ENCODE data around the gene ADAMTS15.

ADAMTS15 gene

DNA sequence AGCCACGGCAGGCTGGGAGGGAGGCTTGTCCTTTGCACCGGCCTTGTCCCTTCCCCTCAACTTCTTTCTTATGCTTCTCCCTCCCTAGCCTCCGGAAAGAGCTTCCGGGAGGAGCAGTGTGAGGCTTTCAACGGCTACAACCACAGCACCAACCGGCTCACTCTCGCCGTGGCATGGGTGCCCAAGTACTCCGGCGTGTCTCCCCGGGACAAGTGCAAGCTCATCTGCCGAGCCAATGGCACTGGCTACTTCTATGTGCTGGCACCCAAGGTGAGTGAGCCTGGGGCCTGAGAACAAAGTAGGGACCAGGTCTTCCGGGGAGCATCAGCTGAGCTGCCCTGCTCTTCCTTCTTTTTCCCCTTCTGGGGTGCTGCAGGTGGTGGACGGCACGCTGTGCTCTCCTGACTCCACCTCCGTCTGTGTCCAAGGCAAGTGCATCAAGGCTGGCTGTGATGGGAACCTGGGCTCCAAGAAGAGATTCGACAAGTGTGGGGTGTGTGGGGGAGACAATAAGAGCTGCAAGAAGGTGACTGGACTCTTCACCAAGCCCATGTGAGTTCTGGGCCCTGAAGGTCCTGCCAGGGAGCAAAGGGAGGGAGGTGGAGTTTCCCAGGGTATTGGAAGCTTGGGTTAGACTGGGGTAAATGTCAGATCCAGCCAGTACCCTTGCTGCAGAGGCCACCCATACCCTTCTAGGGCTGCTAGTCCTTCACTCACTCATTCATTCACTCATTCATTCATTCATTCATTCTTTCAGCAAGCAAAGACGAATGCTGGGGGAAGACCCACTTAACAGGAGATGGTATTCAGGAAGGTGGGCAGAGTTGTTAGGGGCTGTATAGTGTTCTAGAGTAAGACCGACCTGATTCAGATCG lies 22.6 kb downstream of the ADAMTS15 start:
- Mint-ChIP-seq H3K27ac (no peak overlapping the region), H3K4me3 (no peak overlapping the region), H3K36me3 (no peaks in the 10 kb centered on the region), H3K4me1 (no peaks in the 10 kb centered on the region), H3K9me3 (no peaks in the 10 kb centered on the region), H3K27me3 (no peaks in the 10 kb centered on the region)
- ATAC-seq (replicated peaks) (no peak), DNase-seq (no peak)

DNA sequence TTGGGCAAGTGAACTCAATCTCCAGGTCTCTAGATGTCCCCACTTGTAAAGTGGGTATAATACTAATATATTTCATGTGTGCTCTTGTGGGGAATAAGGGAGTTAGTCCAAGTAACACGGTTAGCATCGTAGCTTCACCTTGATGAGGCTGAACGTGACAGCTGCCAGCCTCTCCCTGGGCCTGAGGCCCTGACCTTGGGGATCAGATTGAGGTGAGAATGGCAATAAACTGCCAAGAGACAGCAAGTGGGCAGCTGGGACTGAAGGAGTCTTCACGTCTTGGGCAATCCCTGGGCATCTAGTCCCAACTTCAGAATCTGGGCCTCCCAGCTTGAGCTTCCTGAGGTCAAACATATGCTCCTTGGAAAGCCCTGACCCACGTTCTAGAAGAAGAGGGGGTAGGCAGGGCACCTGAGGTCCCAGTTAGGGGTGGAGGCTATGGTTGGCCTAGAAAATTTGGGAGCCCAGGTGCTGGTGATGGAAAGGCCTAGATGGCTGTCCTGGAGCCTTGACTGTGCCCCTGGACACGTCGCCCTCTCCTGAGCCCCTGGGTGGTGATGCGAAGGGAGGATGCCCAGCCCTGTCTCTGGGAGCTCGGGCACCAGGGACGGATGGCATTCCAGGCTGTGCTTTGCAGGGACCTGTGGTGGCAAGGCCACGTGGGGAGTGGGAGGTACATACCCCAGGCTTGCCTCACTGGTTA lies 23.4 kb downstream of the ADAMTS15 start:
- Mint-ChIP-seq H3K4me1 (no peaks in the 10 kb centered on the region), H3K4me3 (no peak overlapping the region), H3K36me3 (no peaks in the 10 kb centered on the region), H3K9me3 (no peaks in the 10 kb centered on the region), H3K27ac (no peak overlapping the region), H3K27me3 (no peaks in the 10 kb centered on the region)
- DNase-seq = no peak
- no peak for ATAC-seq (replicated peaks)

DNA sequence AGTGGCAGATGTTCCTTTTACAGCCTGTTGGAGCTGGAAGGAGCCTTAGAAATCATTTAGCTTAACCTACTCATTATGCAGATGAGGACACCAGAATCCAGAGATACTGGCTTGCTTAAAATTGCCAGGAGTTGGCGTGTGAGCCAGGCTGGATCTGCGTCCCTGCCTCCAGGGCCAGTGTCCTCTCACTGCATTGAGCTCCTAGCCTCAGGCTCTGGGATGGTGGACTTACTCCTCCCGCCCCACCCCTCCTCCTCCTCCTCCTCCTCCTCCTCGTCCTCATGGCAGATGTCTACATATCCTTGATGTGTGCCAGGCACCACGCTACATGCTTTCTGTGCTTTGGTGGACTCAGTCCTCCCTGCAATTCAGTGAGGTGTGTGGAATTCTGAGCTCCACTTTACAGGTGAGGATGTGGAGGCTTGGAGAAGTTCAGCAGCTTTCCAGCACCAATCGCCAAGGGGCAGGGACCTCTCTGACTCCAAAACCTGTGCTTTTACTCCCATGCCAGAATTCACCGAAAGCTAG lies 24.1 kb downstream of the ADAMTS15 start:
- H3K27me3 Mint-ChIP-seq = no peaks in the 10 kb centered on the region
- H3K4me3 Mint-ChIP-seq = no peak overlapping the region
- H3K36me3 Mint-ChIP-seq = no peaks in the 10 kb centered on the region
- no peak for ATAC-seq (replicated peaks)
- H3K4me1 Mint-ChIP-seq = no peaks in the 10 kb centered on the region
- DNase-seq = no peak
- no peak overlapping the region for H3K27ac Mint-ChIP-seq
- H3K9me3 Mint-ChIP-seq = no peaks in the 10 kb centered on the region

DNA sequence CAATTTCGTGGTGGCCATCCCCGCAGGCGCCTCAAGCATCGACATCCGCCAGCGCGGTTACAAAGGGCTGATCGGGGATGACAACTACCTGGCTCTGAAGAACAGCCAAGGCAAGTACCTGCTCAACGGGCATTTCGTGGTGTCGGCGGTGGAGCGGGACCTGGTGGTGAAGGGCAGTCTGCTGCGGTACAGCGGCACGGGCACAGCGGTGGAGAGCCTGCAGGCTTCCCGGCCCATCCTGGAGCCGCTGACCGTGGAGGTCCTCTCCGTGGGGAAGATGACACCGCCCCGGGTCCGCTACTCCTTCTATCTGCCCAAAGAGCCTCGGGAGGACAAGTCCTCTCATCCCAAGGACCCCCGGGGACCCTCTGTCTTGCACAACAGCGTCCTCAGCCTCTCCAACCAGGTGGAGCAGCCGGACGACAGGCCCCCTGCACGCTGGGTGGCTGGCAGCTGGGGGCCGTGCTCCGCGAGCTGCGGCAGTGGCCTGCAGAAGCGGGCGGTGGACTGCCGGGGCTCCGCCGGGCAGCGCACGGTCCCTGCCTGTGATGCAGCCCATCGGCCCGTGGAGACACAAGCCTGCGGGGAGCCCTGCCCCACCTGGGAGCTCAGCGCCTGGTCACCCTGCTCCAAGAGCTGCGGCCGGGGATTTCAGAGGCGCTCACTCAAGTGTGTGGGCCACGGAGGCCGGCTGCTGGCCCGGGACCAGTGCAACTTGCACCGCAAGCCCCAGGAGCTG lies 24.8 kb downstream of the ADAMTS15 start:
- ATAC-seq (replicated peaks) (no peak), DNase-seq (no peak)
- Mint-ChIP-seq H3K36me3 (no peaks in the 10 kb centered on the region), H3K9me3 (no peaks in the 10 kb centered on the region), H3K27ac (no peak overlapping the region), H3K4me1 (no peaks in the 10 kb centered on the region), H3K27me3 (no peaks in the 10 kb centered on the region), H3K4me3 (no peak overlapping the region)

DNA sequence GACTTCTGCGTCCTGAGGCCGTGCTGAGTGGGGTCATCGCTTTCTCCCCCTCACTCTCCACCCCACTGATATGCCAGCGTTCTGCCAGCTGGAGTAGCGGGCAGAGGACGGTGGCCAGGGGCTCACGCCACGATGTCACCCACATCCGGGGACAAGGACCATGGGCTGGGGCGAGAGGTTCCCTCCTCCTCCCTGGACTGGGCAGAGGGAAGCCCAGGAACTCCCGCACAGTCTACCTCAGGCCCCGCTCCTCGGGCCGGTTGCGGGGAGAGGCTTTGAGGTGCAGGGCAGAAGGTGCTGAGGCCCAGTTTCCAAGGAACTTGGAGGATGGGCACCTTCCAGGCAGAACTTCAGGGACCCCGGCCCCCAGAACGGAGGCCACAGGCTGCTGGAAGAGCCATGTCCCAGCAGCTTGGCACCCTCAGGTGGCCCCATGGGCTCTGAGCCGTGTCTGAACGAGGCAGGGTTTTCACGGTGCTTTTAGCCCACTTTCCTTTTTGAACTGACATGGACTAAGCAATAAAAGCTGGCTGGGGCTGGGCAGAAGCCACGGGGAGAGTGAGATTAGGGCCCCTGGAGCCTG lies 25.4 kb downstream of the ADAMTS15 start:
- no peak overlapping the region for H3K4me3 Mint-ChIP-seq
- DNase-seq (no peak), ATAC-seq (replicated peaks) (no peak)
- H3K36me3 Mint-ChIP-seq = no peaks in the 10 kb centered on the region
- no peaks in the 10 kb centered on the region for H3K27me3 Mint-ChIP-seq
- H3K4me1 Mint-ChIP-seq = no peaks in the 10 kb centered on the region
- no peak overlapping the region for H3K27ac Mint-ChIP-seq
- no peaks in the 10 kb centered on the region for H3K9me3 Mint-ChIP-seq

DNA sequence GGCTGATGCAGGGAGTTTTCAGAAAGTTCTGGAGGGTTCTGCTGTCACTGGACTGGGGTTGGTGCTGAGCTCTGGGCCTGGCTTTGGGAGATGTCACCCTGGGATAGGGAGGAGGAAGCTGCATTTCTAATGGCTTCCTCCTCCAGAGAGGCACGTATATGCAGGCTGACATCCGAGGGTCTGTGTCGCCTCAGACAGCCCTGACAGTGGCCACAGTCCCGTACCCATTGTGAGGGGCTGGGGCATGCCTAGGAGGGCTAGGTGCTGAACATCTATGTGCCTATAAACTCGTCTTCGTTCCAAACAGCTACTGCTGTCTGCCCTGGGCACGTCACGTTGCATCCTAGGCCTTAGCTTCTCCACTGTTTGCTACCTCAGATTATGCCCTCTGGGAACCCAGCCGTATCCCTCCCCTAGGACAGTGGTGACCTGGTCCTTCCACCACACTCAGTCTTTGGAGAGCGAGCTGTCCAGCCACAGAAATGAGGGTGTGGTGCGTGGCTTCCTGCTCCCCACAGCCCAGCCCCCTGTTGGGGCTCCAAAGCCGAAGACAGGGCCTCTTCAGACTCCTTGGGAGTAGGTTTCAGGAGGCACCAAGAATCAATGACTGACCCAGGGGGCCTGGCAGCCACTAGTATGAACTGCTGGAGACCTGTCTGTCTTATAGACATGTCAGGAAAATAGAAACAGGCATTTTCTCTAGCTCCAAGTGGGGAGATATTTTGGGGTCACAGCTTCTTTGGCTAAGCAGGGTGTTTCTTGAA lies 26.4 kb downstream of the ADAMTS15 start:
- DNase-seq (no peak), ATAC-seq (replicated peaks) (no peak)
- Mint-ChIP-seq H3K4me1 (no peaks in the 10 kb centered on the region), H3K27ac (peak overlapping the region; percentile 47), H3K36me3 (no peaks in the 10 kb centered on the region), H3K27me3 (no peaks in the 10 kb centered on the region), H3K9me3 (no peaks in the 10 kb centered on the region), H3K4me3 (no peak overlapping the region)

DNA sequence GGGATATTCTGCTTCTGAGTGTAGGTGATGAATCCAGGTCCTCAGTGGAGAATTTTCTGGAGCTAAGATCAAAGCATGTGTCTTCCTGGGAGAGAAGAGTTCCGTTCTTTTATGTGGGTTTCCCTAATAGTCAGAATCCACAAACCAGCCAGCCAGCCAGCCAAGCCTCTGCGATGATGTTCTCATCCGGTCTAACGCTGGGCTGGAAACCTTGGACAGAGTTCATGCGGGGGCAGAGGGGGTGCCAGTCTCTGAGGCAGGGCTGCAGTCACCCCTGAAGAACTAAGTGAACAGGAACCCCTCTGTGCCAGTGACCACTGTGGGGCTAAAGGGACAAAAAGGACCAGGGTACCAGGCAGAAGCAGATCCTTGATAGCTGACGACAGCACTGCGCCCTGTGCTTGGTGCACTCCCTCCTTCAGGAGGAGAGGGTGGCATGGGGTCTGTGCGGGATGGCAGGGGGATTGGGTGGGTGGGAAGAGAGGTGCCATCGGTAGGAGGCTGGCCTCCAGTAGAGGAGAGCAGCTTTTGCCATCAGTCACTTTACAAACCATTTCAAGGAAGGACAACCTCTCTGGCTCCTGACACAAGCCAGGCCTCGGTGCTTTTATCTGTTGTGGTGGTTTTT lies 27.1 kb downstream of the ADAMTS15 start:
- Mint-ChIP-seq H3K4me1 (no peaks in the 10 kb centered on the region), H3K36me3 (no peaks in the 10 kb centered on the region)

DNA sequence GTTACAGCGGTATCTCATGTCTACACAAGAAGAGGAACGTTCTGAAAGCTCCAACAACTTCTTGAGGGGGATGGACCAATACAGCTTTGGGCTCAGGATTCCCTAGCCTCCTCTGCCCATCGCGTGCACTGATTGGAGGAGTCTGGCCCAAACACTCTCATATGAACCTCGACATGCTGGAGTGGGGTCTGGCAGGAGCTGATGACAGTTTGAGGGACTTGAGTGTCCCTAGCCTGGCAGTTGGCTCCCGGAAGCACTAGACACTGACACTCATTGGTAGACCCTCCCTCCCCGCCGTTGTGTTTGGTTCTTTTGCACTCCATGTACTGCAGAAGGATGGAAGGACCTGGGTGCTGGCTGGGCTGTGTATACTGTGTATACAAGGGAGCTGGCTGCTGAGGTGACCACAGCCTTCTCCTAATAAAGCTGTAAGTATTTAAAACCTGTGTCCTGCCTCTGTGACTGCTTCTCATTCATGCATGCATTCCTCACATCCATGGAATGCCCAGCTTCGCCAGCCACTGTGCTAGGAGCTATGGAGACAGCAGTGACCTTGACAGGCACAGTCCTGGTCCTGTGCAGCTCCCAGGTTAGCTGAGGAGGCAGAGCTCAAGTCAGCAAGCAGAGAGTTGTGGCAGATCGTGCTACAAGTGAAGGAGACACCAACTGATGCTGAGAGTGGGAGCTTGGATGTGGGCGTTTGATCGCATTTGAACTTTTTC lies 27.9 kb downstream of the ADAMTS15 start:
- ATAC-seq (replicated peaks) = no peak
- no peaks in the 10 kb centered on the region for H3K27me3 Mint-ChIP-seq
- no peaks in the 10 kb centered on the region for H3K9me3 Mint-ChIP-seq
- H3K27ac Mint-ChIP-seq = no peak overlapping the region
- DNase-seq = no peak
- no peaks in the 10 kb centered on the region for H3K4me1 Mint-ChIP-seq
- H3K36me3 Mint-ChIP-seq = no peaks in the 10 kb centered on the region
- H3K4me3 Mint-ChIP-seq = no peak overlapping the region

More for the DNA sequence above, 27.1 kb downstream of the ADAMTS15 start:
- no peak for DNase-seq
- no peak overlapping the region for H3K27ac Mint-ChIP-seq
- no peak overlapping the region for H3K4me3 Mint-ChIP-seq
- H3K27me3 Mint-ChIP-seq = no peaks in the 10 kb centered on the region
- H3K9me3 Mint-ChIP-seq = no peaks in the 10 kb centered on the region
- no peak for ATAC-seq (replicated peaks)

DNA sequence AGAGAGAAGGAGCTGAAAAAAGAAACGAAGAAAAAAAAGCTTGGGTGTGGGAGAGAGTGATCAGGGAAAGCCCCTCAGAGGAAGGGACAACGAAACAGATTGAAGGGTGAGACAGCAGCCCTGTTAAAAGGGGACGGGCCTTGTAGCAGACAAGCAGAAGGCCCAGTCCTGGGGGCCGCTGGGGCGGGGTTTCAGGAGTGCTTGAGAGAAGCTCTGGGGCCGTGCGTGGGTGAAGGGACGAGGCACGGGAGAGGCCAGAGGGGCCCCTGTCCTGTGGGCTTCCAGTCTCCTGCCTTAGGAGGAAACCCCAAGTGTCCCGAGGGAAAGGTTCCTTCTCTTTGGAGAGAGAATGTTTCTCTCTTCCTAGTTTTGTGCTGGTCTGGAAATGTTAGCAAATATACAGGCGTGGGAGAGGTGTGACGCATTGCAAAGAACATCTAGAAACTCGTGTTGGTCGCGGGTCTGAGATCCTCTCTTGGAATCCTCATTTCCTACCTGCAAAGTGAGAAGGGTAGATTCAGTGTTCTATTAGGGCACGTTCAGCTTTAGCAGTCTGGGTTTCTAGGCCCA lies 28.6 kb downstream of the ADAMTS15 start:
- no peaks in the 10 kb centered on the region for H3K27me3 Mint-ChIP-seq
- DNase-seq (no peak), ATAC-seq (replicated peaks) (no peak)
- no peak overlapping the region for H3K27ac Mint-ChIP-seq
- H3K4me1 Mint-ChIP-seq = no peaks in the 10 kb centered on the region
- no peak overlapping the region for H3K4me3 Mint-ChIP-seq
- no peaks in the 10 kb centered on the region for H3K36me3 Mint-ChIP-seq
- no peaks in the 10 kb centered on the region for H3K9me3 Mint-ChIP-seq

DNA sequence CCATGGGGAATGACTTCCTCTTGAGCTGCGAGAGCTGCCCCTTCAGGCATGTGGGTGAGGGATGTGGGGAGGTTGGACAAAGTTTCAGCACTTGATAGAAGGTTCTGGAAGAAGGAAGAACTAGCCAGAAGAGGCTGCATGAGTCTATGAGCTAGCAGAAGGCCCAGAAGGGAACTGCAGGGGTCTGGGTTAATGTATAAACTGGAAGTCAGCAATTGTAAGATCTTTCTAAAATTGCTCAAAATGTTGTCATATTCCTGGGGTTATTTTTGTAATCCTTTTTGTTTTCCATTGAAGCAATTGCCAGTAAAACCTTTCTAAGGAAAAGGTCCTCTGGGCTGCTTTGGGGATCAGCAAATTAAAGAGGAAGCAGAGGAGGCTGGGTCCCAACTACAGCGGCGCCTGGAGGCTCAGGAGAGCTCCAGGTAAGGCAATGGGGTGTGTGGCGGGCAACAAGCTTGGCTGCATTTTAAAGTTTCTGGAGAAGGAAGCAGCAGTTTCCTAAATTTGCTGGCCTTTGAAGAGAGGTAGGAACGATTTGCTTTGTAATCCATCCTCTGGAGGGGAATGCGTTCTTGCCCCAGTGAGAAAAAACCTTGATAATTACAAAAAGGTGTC lies 29.2 kb downstream of the ADAMTS15 start:
- H3K36me3 Mint-ChIP-seq = no peaks in the 10 kb centered on the region
- ATAC-seq (replicated peaks) (no peak), DNase-seq (no peak)
- H3K4me3 Mint-ChIP-seq = no peak overlapping the region
- peaks cover 0 to under 1% of the 10 kb centered on the region in 2 donors for H3K27me3 Mint-ChIP-seq
- H3K27ac Mint-ChIP-seq = no peak overlapping the region
- H3K9me3 Mint-ChIP-seq = no peaks in the 10 kb centered on the region
- no peaks in the 10 kb centered on the region for H3K4me1 Mint-ChIP-seq

DNA sequence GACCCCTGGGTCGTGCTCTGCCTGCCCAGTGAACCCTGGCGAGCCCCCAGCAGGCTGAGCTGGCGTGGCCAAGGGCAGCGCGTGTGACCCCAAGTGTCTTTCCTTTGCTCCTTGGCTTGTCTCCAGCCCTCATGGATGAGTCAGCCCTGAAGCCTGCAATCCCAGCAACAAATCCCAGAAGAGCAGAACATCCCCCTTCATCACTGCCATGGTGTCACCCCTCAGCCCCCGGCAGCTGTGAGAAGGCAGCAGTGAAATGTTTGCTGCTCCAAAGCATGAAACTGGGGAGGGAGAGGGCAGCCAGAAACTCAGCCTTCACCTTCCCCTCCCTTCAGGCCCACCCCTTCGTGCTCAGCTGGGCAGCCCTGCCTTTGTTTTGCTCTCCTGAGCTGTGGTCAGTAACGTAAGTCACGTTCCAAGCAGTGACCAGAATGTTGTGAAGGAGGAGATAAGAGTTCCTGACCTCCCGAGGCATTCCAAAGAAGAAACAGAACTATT lies 29.8 kb downstream of the ADAMTS15 start:
- Mint-ChIP-seq H3K4me1 (no peaks in the 10 kb centered on the region), H3K9me3 (no peaks in the 10 kb centered on the region), H3K36me3 (no peaks in the 10 kb centered on the region), H3K4me3 (no peak overlapping the region), H3K27me3 (peaks cover 0 to 6% of the 10 kb centered on the region in 2 donors), H3K27ac (no peak overlapping the region)
- no peak for DNase-seq
- no peak for ATAC-seq (replicated peaks)

DNA sequence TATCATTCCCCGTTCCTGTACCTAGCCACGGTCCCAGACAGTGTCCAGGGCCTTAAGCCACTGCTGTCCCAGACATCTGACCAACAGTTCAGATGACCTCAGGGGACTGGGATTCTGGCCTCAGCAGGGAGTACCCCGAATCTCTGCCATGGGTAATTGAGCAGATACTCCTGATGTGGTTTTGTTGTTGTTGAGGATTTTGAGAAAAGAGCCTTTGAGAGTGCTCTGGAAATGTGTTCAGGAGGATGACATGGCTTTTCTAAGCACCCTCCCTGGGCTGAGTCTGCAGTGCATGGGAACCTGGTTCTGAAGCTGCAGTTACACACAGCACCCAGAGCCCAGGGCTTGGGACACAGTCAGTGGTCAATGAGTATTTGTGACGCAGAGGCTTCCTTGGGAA lies 30.4 kb downstream of the ADAMTS15 start:
- DNase-seq (no peak), ATAC-seq (replicated peaks) (no peak)
- Mint-ChIP-seq H3K9me3 (peaks cover 0 to 1% of the 10 kb centered on the region in 2 donors), H3K27ac (no peak overlapping the region), H3K27me3 (peaks cover 0 to 7% of the 10 kb centered on the region in 2 donors), H3K4me1 (no peaks in the 10 kb centered on the region), H3K36me3 (no peaks in the 10 kb centered on the region), H3K4me3 (no peak overlapping the region)

Measured in stimulated activated naive B cell treated with anti-CD40 and anti-IgM and Interleukin-4, amounts not matched to agents 10 μg/mL and 1 μg/mL and 100 μg/mL, for 72 hours (primary cell).